ENCODE measurements around the gene CAMKK1.
A peak's percentile ranks its signal among the peaks of the same experiment; 100 is the strongest.

The CAMKK1 gene

GRCh38 chr17:3896968-3897235 lies 4.0 kb upstream of the CAMKK1 start:
- no CpG with 5 or more reads among the region's 6 CpGs for WGBS (ENCODE audit: extremely low coverage, insufficient coverage, low lambda C conversion rate)
- Histone ChIP-seq H3K9ac (ENCODE audit: low read length) (no peak overlapping the region), H2AK5ac (ENCODE audit: low read length) (no peak overlapping the region)

GRCh38 chr17:3896108-3896967 lies 3.5 kb upstream of the CAMKK1 start:
- H3K18ac ChIP-seq (ENCODE audit: low read length) = no peak overlapping the region
- no peak overlapping the region for H2BK15ac ChIP-seq (replicated peaks; ENCODE audit: low read depth)
- H2BK5ac ChIP-seq (ENCODE audit: low read length) = no peak overlapping the region
- H3K79me1 ChIP-seq (ENCODE audit: low read length) = no peaks in the 10 kb centered on the region
- no peak overlapping the region for H3K9ac ChIP-seq (ENCODE audit: low read length)
- no peak overlapping the region for H3K4ac ChIP-seq (ENCODE audit: low read depth, low read length)
- no peak overlapping the region for H3K23ac ChIP-seq (ENCODE audit: low read length)
- no peak overlapping the region for H2AK5ac ChIP-seq (ENCODE audit: low read length)
- H3K79me2 ChIP-seq (ENCODE audit: control insufficient read depth, insufficient read depth, low read length) = no peaks in the 10 kb centered on the region
- H3K36me3 ChIP-seq (ENCODE audit: control insufficient read depth, insufficient read depth, low read length) = no peaks in the 10 kb centered on the region
- no peak overlapping the region for H3K27ac ChIP-seq (ENCODE audit: low read depth, low read length)
- no CpG with 5 or more reads among the region's 15 CpGs for WGBS (ENCODE audit: extremely low coverage, insufficient coverage, low lambda C conversion rate)
- H4K8ac ChIP-seq (ENCODE audit: low read depth, low read length) = no peak overlapping the region
- no peak for DNase-seq
- H3K4me2 ChIP-seq (ENCODE audit: low read length) = no peak overlapping the region
- no peak overlapping the region for H3K56ac ChIP-seq (ENCODE audit: low read length)
- no peaks in the 10 kb centered on the region for H3K27me3 ChIP-seq (ENCODE audit: insufficient read depth, low read length, poor library complexity)
- H3K4me3 ChIP-seq (ENCODE audit: low read length) = no peak overlapping the region
- peaks cover 8% of the 10 kb centered on the region for H3K4me1 ChIP-seq (ENCODE audit: control insufficient read depth, low read depth, low read length)
- H2BK120ac ChIP-seq (ENCODE audit: low read depth, low read length) = no peak overlapping the region
- H4K5ac ChIP-seq (ENCODE audit: low read length) = no peak overlapping the region

More at GRCh38 chr17:3896968-3897235, 4.0 kb upstream of the CAMKK1 start:
- no peaks in the 10 kb centered on the region for H3K79me2 ChIP-seq (ENCODE audit: control insufficient read depth, insufficient read depth, low read length)
- H2BK15ac ChIP-seq (replicated peaks; ENCODE audit: low read depth) = no peak overlapping the region
- H3K27me3 ChIP-seq (ENCODE audit: insufficient read depth, low read length, poor library complexity) = no peaks in the 10 kb centered on the region
- H3K23ac ChIP-seq (ENCODE audit: low read length) = no peak overlapping the region
- no peak overlapping the region for H4K8ac ChIP-seq (ENCODE audit: low read depth, low read length)
- H3K4me1 ChIP-seq (ENCODE audit: control insufficient read depth, low read depth, low read length) = peaks cover 7% of the 10 kb centered on the region
- no peak overlapping the region for H3K4me3 ChIP-seq (ENCODE audit: low read length)
- H3K27ac ChIP-seq (ENCODE audit: low read depth, low read length) = no peak overlapping the region
- no peak overlapping the region for H2BK5ac ChIP-seq (ENCODE audit: low read length)
- H4K5ac ChIP-seq (ENCODE audit: low read length) = no peak overlapping the region
- H3K4ac ChIP-seq (ENCODE audit: low read depth, low read length) = no peak overlapping the region
- H3K56ac ChIP-seq (ENCODE audit: low read length) = no peak overlapping the region
- H2BK120ac ChIP-seq (ENCODE audit: low read depth, low read length) = no peak overlapping the region
- no peaks in the 10 kb centered on the region for H3K79me1 ChIP-seq (ENCODE audit: low read length)
- H3K18ac ChIP-seq (ENCODE audit: low read length) = no peak overlapping the region
- no peaks in the 10 kb centered on the region for H3K36me3 ChIP-seq (ENCODE audit: control insufficient read depth, insufficient read depth, low read length)
- H3K4me2 ChIP-seq (ENCODE audit: low read length) = no peak overlapping the region
- no peak for DNase-seq

- WGBS (ENCODE audit: extremely low coverage, insufficient coverage, low lambda C conversion rate) = no CpG with 5 or more reads among the region's 3 CpGs
- no peak overlapping the region for H3K4me2 ChIP-seq (ENCODE audit: low read length)
- H3K79me1 ChIP-seq (ENCODE audit: low read length) = no peaks in the 10 kb centered on the region
- H3K56ac ChIP-seq (ENCODE audit: low read length) = no peak overlapping the region
- H2AK5ac ChIP-seq (ENCODE audit: low read length) = no peak overlapping the region
- H3K4ac ChIP-seq (ENCODE audit: low read depth, low read length) = no peak overlapping the region
- H3K9ac ChIP-seq (ENCODE audit: low read length) = no peak overlapping the region
- H3K23ac ChIP-seq (ENCODE audit: low read length) = no peak overlapping the region
- no peaks in the 10 kb centered on the region for H3K27me3 ChIP-seq (ENCODE audit: insufficient read depth, low read length, poor library complexity)
- no peak overlapping the region for H4K8ac ChIP-seq (ENCODE audit: low read depth, low read length)
- H3K36me3 ChIP-seq (ENCODE audit: control insufficient read depth, insufficient read depth, low read length) = no peaks in the 10 kb centered on the region
- H3K79me2 ChIP-seq (ENCODE audit: control insufficient read depth, insufficient read depth, low read length) = no peaks in the 10 kb centered on the region
- H3K4me1 ChIP-seq (ENCODE audit: control insufficient read depth, low read depth, low read length) = peaks cover 8% of the 10 kb centered on the region
- no peak overlapping the region for H2BK120ac ChIP-seq (ENCODE audit: low read depth, low read length)
- no peak for DNase-seq
- no peak overlapping the region for H3K27ac ChIP-seq (ENCODE audit: low read depth, low read length)
- H2BK15ac ChIP-seq (replicated peaks; ENCODE audit: low read depth) = no peak overlapping the region
- H3K4me3 ChIP-seq (ENCODE audit: low read length) = no peak overlapping the region
- H3K18ac ChIP-seq (ENCODE audit: low read length) = no peak overlapping the region
- H4K5ac ChIP-seq (ENCODE audit: low read length) = no peak overlapping the region
- H2BK5ac ChIP-seq (ENCODE audit: low read length) = no peak overlapping the region
Observed at GRCh38 chr17:3895354-3895753, 2.5 kb upstream of the CAMKK1 start.

GRCh38 chr17:3894911-3895343 lies 2.1 kb upstream of the CAMKK1 start:
- Histone ChIP-seq H3K18ac (ENCODE audit: low read length) (no peak overlapping the region), H3K56ac (ENCODE audit: low read length) (no peak overlapping the region), H3K27me3 (ENCODE audit: insufficient read depth, low read length, poor library complexity) (no peaks in the 10 kb centered on the region), H2BK15ac (replicated peaks; ENCODE audit: low read depth) (no peak overlapping the region), H3K4me1 (ENCODE audit: control insufficient read depth, low read depth, low read length) (peaks cover 8% of the 10 kb centered on the region), H3K4ac (ENCODE audit: low read depth, low read length) (no peak overlapping the region), H3K23ac (ENCODE audit: low read length) (no peak overlapping the region), H4K5ac (ENCODE audit: low read length) (no peak overlapping the region), H3K79me2 (ENCODE audit: control insufficient read depth, insufficient read depth, low read length) (no peaks in the 10 kb centered on the region), H2BK120ac (ENCODE audit: low read depth, low read length) (no peak overlapping the region), H2BK5ac (ENCODE audit: low read length) (no peak overlapping the region), H3K9ac (ENCODE audit: low read length) (no peak overlapping the region), H3K4me3 (ENCODE audit: low read length) (no peak overlapping the region), H4K8ac (ENCODE audit: low read depth, low read length) (no peak overlapping the region), H3K36me3 (ENCODE audit: control insufficient read depth, insufficient read depth, low read length) (no peaks in the 10 kb centered on the region), H3K4me2 (ENCODE audit: low read length) (no peak overlapping the region), H3K79me1 (ENCODE audit: low read length) (no peaks in the 10 kb centered on the region), H2AK5ac (ENCODE audit: low read length) (no peak overlapping the region), H3K27ac (ENCODE audit: low read depth, low read length) (no peak overlapping the region)
- WGBS (ENCODE audit: extremely low coverage, insufficient coverage, low lambda C conversion rate) = no CpG with 5 or more reads among the region's 2 CpGs
- DNase-seq = no peak

- H3K4me2 ChIP-seq (ENCODE audit: low read length) = no peak overlapping the region
- H2AK5ac ChIP-seq (ENCODE audit: low read length) = no peak overlapping the region
- no peak overlapping the region for H4K8ac ChIP-seq (ENCODE audit: low read depth, low read length)
- H2BK5ac ChIP-seq (ENCODE audit: low read length) = no peak overlapping the region
- no peak overlapping the region for H3K18ac ChIP-seq (ENCODE audit: low read length)
- H3K23ac ChIP-seq (ENCODE audit: low read length) = no peak overlapping the region
- H3K4me1 ChIP-seq (ENCODE audit: control insufficient read depth, low read depth, low read length) = peaks cover 8% of the 10 kb centered on the region
- H3K4me3 ChIP-seq (ENCODE audit: low read length) = no peak overlapping the region
- no peak overlapping the region for H2BK15ac ChIP-seq (replicated peaks; ENCODE audit: low read depth)
- H3K79me1 ChIP-seq (ENCODE audit: low read length) = no peaks in the 10 kb centered on the region
- no peak overlapping the region for H3K56ac ChIP-seq (ENCODE audit: low read length)
- H4K5ac ChIP-seq (ENCODE audit: low read length) = no peak overlapping the region
- WGBS (ENCODE audit: extremely low coverage, insufficient coverage, low lambda C conversion rate) = no CpG with 5 or more reads among the region's 5 CpGs
- H3K9ac ChIP-seq (ENCODE audit: low read length) = no peak overlapping the region
- no peaks in the 10 kb centered on the region for H3K79me2 ChIP-seq (ENCODE audit: control insufficient read depth, insufficient read depth, low read length)
- H3K36me3 ChIP-seq (ENCODE audit: control insufficient read depth, insufficient read depth, low read length) = no peaks in the 10 kb centered on the region
- H2BK120ac ChIP-seq (ENCODE audit: low read depth, low read length) = no peak overlapping the region
- DNase-seq = no peak
- H3K27ac ChIP-seq (ENCODE audit: low read depth, low read length) = no peak overlapping the region
- no peak overlapping the region for H3K4ac ChIP-seq (ENCODE audit: low read depth, low read length)
- H3K27me3 ChIP-seq (ENCODE audit: insufficient read depth, low read length, poor library complexity) = no peaks in the 10 kb centered on the region
Observed at GRCh38 chr17:3894188-3894587, 1.3 kb upstream of the CAMKK1 start.

GRCh38 chr17:3893720-3894116 lies 865 bp upstream of the CAMKK1 start:
- H3K56ac ChIP-seq (ENCODE audit: low read length) = peak overlapping the region; percentile 95
- no peaks in the 10 kb centered on the region for H3K79me1 ChIP-seq (ENCODE audit: low read length)
- H3K27me3 ChIP-seq (ENCODE audit: insufficient read depth, low read length, poor library complexity) = no peaks in the 10 kb centered on the region
- H4K8ac ChIP-seq (ENCODE audit: low read depth, low read length) = no peak overlapping the region
- WGBS (ENCODE audit: extremely low coverage, insufficient coverage, low lambda C conversion rate) = no CpG with 5 or more reads among the region's 7 CpGs
- H3K4me3 ChIP-seq (ENCODE audit: low read length) = no peak overlapping the region
- H3K36me3 ChIP-seq (ENCODE audit: control insufficient read depth, insufficient read depth, low read length) = no peaks in the 10 kb centered on the region
- no peak overlapping the region for H2BK15ac ChIP-seq (replicated peaks; ENCODE audit: low read depth)
- H2BK120ac ChIP-seq (ENCODE audit: low read depth, low read length) = no peak overlapping the region
- no peak overlapping the region for H3K23ac ChIP-seq (ENCODE audit: low read length)
- peak overlapping the region; percentile 78 for H3K9ac ChIP-seq (ENCODE audit: low read length)
- H3K4me1 ChIP-seq (ENCODE audit: control insufficient read depth, low read depth, low read length) = peaks cover 8% of the 10 kb centered on the region
- H3K4ac ChIP-seq (ENCODE audit: low read depth, low read length) = no peak overlapping the region
- H2AK5ac ChIP-seq (ENCODE audit: low read length) = peak overlapping the region; percentile 93
- H3K18ac ChIP-seq (ENCODE audit: low read length) = no peak overlapping the region
- DNase-seq = no peak
- H3K4me2 ChIP-seq (ENCODE audit: low read length) = peak overlapping the region; percentile 79
- no peak overlapping the region for H4K5ac ChIP-seq (ENCODE audit: low read length)
- H3K79me2 ChIP-seq (ENCODE audit: control insufficient read depth, insufficient read depth, low read length) = no peaks in the 10 kb centered on the region
- peak overlapping the region; percentile 20 for H2BK5ac ChIP-seq (ENCODE audit: low read length)
- H3K27ac ChIP-seq (ENCODE audit: low read depth, low read length) = no peak overlapping the region

Data from mesendoderm (in vitro differentiated cells).